ENCODE results near the gene MSX1.

DNA sequence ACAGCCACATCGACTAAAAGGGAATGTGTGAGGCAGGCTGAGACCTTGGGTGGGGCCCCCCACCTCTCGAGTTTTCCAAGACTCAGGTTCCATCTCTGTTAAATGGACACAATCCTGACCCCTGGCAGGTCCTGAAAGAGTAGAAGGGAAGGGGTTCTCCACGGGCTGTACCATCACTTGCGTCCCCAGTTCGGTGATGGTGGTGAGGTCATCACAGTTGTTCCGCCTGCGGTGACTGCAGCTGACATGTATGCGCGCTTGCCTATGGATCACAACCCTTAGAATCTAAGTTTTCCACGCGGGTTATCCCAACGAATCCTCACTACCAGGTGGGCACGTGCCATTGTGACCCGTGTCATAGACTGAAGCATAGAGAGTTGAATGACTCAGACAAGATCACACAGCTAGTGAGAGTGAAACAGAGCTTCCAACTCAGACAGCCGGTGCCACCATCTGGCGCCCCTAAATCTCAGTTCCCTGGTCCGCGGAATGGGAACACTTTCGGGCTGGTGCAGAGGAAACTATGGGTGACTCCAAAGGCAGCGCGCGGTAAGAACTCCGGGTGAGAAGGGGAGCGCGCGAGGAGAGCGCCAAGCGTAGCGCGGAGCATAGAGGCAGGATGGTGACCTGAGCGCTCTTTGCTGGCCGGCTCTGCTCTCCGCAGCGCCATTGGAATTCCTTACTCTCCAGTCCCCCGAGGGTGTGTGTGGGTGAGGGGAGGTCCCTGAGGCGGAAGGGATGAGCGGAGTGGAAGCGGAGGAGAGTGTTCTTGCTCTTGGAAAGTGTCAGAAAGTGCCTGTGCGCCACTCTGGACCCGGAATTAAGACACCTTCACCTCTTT is 10.5 kb downstream of the MSX1 start:
- TF ChIP-seq CTCF (IDR thresholded peaks at IDR 0.05) = no peak
- TF ChIP-seq POLR2A (IDR thresholded peaks at IDR 0.05) = no peak
- no peak for TF ChIP-seq EP300 (IDR thresholded peaks at IDR 0.05)

All from ovary (tissue), 3 donors.